SK-N-SH (cell line): ENCODE measurements around the gene CITED1. TPM values are rescaled to one million over a fixed set of nuclear protein-coding genes. Genes with fewer than 3 reads are reported as not detected.
A peak's percentile ranks its signal among the peaks of the same experiment; 100 is the strongest.

Experiments
- CTCF ChIA-PET: fragments of 300-600, 350-600 bp; formaldehyde crosslinking; extraction: SDS; loops from one replicate; lab custom pipeline; 2021; lab: Yijun Ruan, JAX
- POLR2A ChIA-PET: fragments of 350-600 bp; sonication (Branson Sonifier 250); formaldehyde crosslinking; extraction: SDS; loops from one replicate; lab custom pipeline; 2020; ENCODE audit warnings: antibody characterized with exemption, inconsistent platforms; lab: Yijun Ruan, JAX
- DNase-seq: peaks from one replicate; pipeline ENCODE4 v3.0.0; 2012
- H2AFZ ChIP-seq: fragments of 200-600 bp; sonication (generic); 2 replicates; pipeline ENCODE4 v1.8.1; 2016; ENCODE audit warnings: antibody characterized with exemption, mild to moderate bottlenecking, low read depth
- H3F3A ChIP-seq: fragments of 200-600 bp; sonication (generic); replicated peaks from 2 replicates; pipeline ENCODE3; 2016; ENCODE audit warnings: antibody characterized with exemption, mild to moderate bottlenecking; ENCODE audit not compliant: insufficient read depth
- H3K27ac ChIP-seq, 2 experiments: fragments of 200-500 bp in 1 of 2; fragments of 200-600 bp in 1 of 2; sonication (Bioruptor generic) in 1 of 2; sonication (generic), shearing (Covaris generic) in 1 of 2; 2 replicates each; pipeline versions ENCODE4 v1.5.1 to v1.6.1; 2014 to 2016; ENCODE audit warnings: low read depth in 2 of 2, inconsistent platforms in 1 of 2, low read length in 1 of 2, mild to moderate bottlenecking in 1 of 2, mixed read lengths in 1 of 2
- H3K27me3 ChIP-seq: fragments of 200-600 bp; sonication (generic), shearing (Covaris generic); 2 replicates; pipeline ENCODE4 v1.6.1; 2016; ENCODE audit warnings: mixed run types; ENCODE audit not compliant: insufficient read depth
- H3K36me3 ChIP-seq, 2 experiments: fragments of 200-500 bp in 1 of 2; fragments of 200-600 bp in 1 of 2; sonication (Bioruptor generic) in 1 of 2; sonication (generic) in 1 of 2; replicated peaks in 1 of 2; 2 replicates each; pipeline versions ENCODE3 to v1.5.1; 2014 to 2016; ENCODE audit warnings: low read length in 1 of 2, mild to moderate bottlenecking in 1 of 2; ENCODE audit not compliant: insufficient read depth in 2 of 2, control insufficient read depth in 1 of 2
- H3K4me1 ChIP-seq, 2 experiments: fragments of 200-500 bp in 1 of 2; fragments of 200-600 bp in 1 of 2; sonication (Bioruptor generic) in 1 of 2; sonication (generic), shearing (Covaris generic) in 1 of 2; 2 replicates each; pipeline versions ENCODE4 v1.5.1 to v1.6.1; 2014 to 2016; ENCODE audit warnings: low read depth in 1 of 2, low read length in 1 of 2, mixed run types in 1 of 2; ENCODE audit not compliant: insufficient read depth in 2 of 2, control insufficient read depth in 1 of 2
- H3K4me2 ChIP-seq: fragments of 200-600 bp; sonication (generic), shearing (Covaris generic); 2 replicates; pipeline ENCODE4 v1.6.1; 2017; ENCODE audit warnings: mixed run types
- H3K4me3 ChIP-seq, 2 experiments: fragments of 200-500 bp in 1 of 2; fragments of 200-600 bp in 1 of 2; sonication (Bioruptor generic) in 1 of 2; sonication (generic), shearing (Covaris generic) in 1 of 2; 2 replicates each; pipeline versions ENCODE4 v1.5.1 to v1.8.1; 2014 to 2016; ENCODE audit warnings: low read depth in 2 of 2, inconsistent platforms in 1 of 2, low read length in 1 of 2, mild to moderate bottlenecking in 1 of 2, mixed read lengths in 1 of 2, moderate library complexity in 1 of 2
- H3K79me2 ChIP-seq: fragments of 200-600 bp; sonication (generic); 2 replicates; pipeline ENCODE4 v1.8.1; 2017; ENCODE audit warnings: mild to moderate bottlenecking; ENCODE audit not compliant: insufficient read depth
- H3K9ac ChIP-seq: fragments of 200-600 bp; sonication (generic); 2 replicates; pipeline ENCODE4 v1.6.1; 2017; ENCODE audit warnings: mixed run types
- H3K9me2 ChIP-seq: fragments of 200-600 bp; sonication (generic); 2 replicates; pipeline ENCODE4 v1.6.1; 2017; ENCODE audit warnings: mixed run types
- H3K9me3 ChIP-seq: fragments of 200-600 bp; sonication (generic); 2 replicates; pipeline ENCODE4 v1.6.1; 2017; ENCODE audit warnings: mixed run types, mild to moderate bottlenecking, moderate library complexity
- H4K20me1 ChIP-seq: fragments of 200-600 bp; sonication (generic); 2 replicates; pipeline ENCODE4 v1.6.1; 2017; ENCODE audit warnings: mild to moderate bottlenecking, mixed run types; ENCODE audit not compliant: insufficient read depth
- ELF1 ChIP-seq: IDR thresholded peaks from 2 replicates; pipeline ENCODE4 v1.4.0; 2012
- FOXM1 ChIP-seq: IDR thresholded peaks from 2 replicates; pipeline ENCODE4 v1.4.0; 2012; ENCODE audit warnings: low read depth, mild to moderate bottlenecking
- GABPA ChIP-seq: IDR thresholded peaks from 2 replicates; pipeline ENCODE4 v1.4.0; 2012; ENCODE audit warnings: low read depth, mild to moderate bottlenecking
- GATA2 ChIP-seq: sonication (generic); formaldehyde crosslinking; IDR thresholded peaks from 2 replicates; pipeline ENCODE4 v1.5.0; 2020; ENCODE audit warnings: mild to moderate bottlenecking, missing genetic modification reagents
- JUND ChIP-seq: IDR thresholded peaks from 2 replicates; pipeline ENCODE4 v1.4.0; 2012
- MAX ChIP-seq: IDR thresholded peaks from 2 replicates; pipeline ENCODE4 v1.4.0; 2012; ENCODE audit warnings: low read depth
- MEF2A ChIP-seq: IDR thresholded peaks from 2 replicates; pipeline ENCODE4 v1.4.0; 2012; ENCODE audit warnings: low read depth, borderline replicate concordance
- MXI1 ChIP-seq: IDR thresholded peaks from 2 replicates; pipeline ENCODE4 v1.6.1; 2012; ENCODE audit warnings: mild to moderate bottlenecking, low read depth, low read length, improper control_type of control experiment
- NFIC ChIP-seq: IDR thresholded peaks from 2 replicates; pipeline ENCODE4 v1.4.0; 2012; ENCODE audit warnings: borderline replicate concordance
- NRF1 ChIP-seq: IDR thresholded peaks from 2 replicates; pipeline ENCODE4 v1.6.1; 2012; ENCODE audit warnings: low read depth, mild to moderate bottlenecking, low read length
- RAD21 ChIP-seq: IDR thresholded peaks from 2 replicates; pipeline ENCODE4 v1.6.1; 2012; ENCODE audit warnings: mild to moderate bottlenecking, low read length
- REST ChIP-seq: IDR thresholded peaks from 2 replicates; pipeline ENCODE4 v1.6.1; 2012; ENCODE audit warnings: mild to moderate bottlenecking, low read depth, low read length, moderate library complexity
- SMC3 ChIP-seq: IDR thresholded peaks from 2 replicates; pipeline ENCODE4 v1.6.1; 2012; ENCODE audit warnings: low read depth, low read length, improper control_type of control experiment
- TEAD4 ChIP-seq: IDR thresholded peaks from 2 replicates; pipeline ENCODE4 v1.4.0; 2012; ENCODE audit warnings: mild to moderate bottlenecking, borderline replicate concordance; ENCODE audit not compliant: insufficient read depth
- YY1 ChIP-seq: IDR thresholded peaks from 2 replicates; pipeline ENCODE4 v1.4.0; 2012; ENCODE audit warnings: low read depth, mild to moderate bottlenecking
- ZBTB33 ChIP-seq: IDR thresholded peaks from 2 replicates; pipeline ENCODE4 v1.4.0; 2012; ENCODE audit warnings: low read depth, borderline replicate concordance
- WGBS: methylation state at CpG from one replicate; pipeline ENCODE4 v1.1.6; 2017; ENCODE audit warnings: low lambda C conversion rate; 5-methylcytosine and 5-hydroxymethylcytosine counted together
- polyA plus RNA-seq, 3 experiments: library from polyadenylated mRNA; depleted of rRNA; stranded (reverse); fragments of >200 nt; gene quantifications; 2 replicates each; pipeline ENCODE4 v1.2.3, GENCODE V29; 2012
- TF ChIP-seq, protein P1 (sequence below): fragments of 200-600 bp; sonication (generic); IDR thresholded peaks from 2 replicates; pipeline ENCODE4 v1.6.1; 2017; ENCODE audit warnings: antibody characterized with exemption, mild to moderate bottlenecking, moderate library complexity
- TF ChIP-seq, protein P2 (sequence below): IDR thresholded peaks from 2 replicates; pipeline ENCODE4 v1.4.0; 2012; ENCODE audit warnings: low read depth, borderline replicate concordance

Gene CITED1
- polyA plus RNA-seq, 1 of the 3 experiments (the other 2 are of a cell fraction) = 0.44 TPM

GRCh38 chrX:72276478-72276953, 29.2 kb downstream of the CITED1 start:
- TF ChIP-seq NRF1 (no peak), FOXM1 (no peak), GATA2 (no peak), YY1 (no peak), ELF1 (no peak), GABPA (no peak), JUND (no peak), MEF2A (no peak), RAD21 (no peak), MXI1 (no peak), TEAD4 (no peak), REST (no peak), ZBTB33 (no peak), MAX (no peak), NFIC (no peak), SMC3 (no peak)
- TF ChIP-seq, protein P1, sequence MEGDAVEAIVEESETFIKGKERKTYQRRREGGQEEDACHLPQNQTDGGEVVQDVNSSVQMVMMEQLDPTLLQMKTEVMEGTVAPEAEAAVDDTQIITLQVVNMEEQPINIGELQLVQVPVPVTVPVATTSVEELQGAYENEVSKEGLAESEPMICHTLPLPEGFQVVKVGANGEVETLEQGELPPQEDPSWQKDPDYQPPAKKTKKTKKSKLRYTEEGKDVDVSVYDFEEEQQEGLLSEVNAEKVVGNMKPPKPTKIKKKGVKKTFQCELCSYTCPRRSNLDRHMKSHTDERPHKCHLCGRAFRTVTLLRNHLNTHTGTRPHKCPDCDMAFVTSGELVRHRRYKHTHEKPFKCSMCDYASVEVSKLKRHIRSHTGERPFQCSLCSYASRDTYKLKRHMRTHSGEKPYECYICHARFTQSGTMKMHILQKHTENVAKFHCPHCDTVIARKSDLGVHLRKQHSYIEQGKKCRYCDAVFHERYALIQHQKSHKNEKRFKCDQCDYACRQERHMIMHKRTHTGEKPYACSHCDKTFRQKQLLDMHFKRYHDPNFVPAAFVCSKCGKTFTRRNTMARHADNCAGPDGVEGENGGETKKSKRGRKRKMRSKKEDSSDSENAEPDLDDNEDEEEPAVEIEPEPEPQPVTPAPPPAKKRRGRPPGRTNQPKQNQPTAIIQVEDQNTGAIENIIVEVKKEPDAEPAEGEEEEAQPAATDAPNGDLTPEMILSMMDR = no peak
- TF ChIP-seq, protein P2, sequence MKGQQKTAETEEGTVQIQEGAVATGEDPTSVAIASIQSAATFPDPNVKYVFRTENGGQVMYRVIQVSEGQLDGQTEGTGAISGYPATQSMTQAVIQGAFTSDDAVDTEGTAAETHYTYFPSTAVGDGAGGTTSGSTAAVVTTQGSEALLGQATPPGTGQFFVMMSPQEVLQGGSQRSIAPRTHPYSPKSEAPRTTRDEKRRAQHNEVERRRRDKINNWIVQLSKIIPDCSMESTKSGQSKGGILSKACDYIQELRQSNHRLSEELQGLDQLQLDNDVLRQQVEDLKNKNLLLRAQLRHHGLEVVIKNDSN = no peak
- WGBS = 2% methylated on average over 17 of the region's 18 CpGs
- ChIA-PET CTCF (interaction anchor here (0.6 to 3.7 kb wide), 23 partner anchors 8 to 293 kb away, joined by 3 to 22 read pairs (median 4); partner anchors contain the start of genes CITED1 and PIN4), POLR2A (interaction anchor here (1.0 to 2.6 kb wide), 17 partner anchors 9 to 438 kb away, joined by 3 to 24 read pairs (median 4); partner anchors contain the start of genes ERCC6L, PHKA1, PIN4 and RTL5)
- Histone ChIP-seq H3K36me3 (peaks cover 44 to 47% of the 10 kb centered on the region in 2 experiments), H3K79me2 (peaks cover 53% of the 10 kb centered on the region), H3K27ac (peak overlapping the region; percentile 75 to 94), H3K9me2 (no peaks in the 10 kb centered on the region), H3K4me2 (peak overlapping the region; percentile 98), H3K9ac (peak overlapping the region; percentile 93), H2AFZ (no peak overlapping the region), H3K4me1 (peaks cover 30 to 33% of the 10 kb centered on the region in 2 experiments; a peak in 3 of 4 replicates), H3K9me3 (no peaks in the 10 kb centered on the region), H3F3A (peaks cover 58% of the 10 kb centered on the region), H3K27me3 (no peaks in the 10 kb centered on the region), H3K4me3 (peak overlapping the region; percentile 87 to 97), H4K20me1 (peaks cover 51% of the 10 kb centered on the region)
- DNase-seq = no peak
